Cerebellar nuclear complex (tissue), 1 donor: Measurements from ENCODE around the gene CDC26.
"Not testable (repeated sequence)": the region's sequence is repeated elsewhere in the genome, so short reads cannot be mapped to it uniquely, and the experiment has no call there.

Source experiments
- DNase-seq, 2 experiments: peaks; one replicate each; lab custom pipeline; 2025; lab: John Stamatoyannopoulos, UW

The CDC26 gene

GRCh38 chr9:113238202-113238858 is 37.0 kb downstream of the CDC26 start:
- DNase-seq, result no peak

DNA sequence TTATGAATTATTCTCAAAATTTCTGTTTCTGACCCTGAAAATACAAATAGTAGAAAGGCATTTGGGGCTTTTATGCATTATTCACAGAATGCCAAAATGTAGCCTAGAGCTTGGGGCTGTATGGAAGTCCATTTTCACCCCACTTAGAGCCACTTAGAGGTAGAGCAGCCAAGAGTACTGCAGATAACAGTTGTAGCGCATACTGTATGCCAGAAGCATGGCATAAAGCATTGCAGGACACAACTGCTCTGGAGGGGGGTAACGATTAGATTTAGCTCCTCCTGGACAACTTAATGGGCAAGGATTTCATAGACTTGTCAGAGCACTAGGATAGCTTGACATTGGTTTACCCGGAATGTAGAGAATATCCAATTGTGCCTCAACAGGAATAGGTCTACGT is 38.3 kb downstream of the CDC26 start:
- no peak for DNase-seq

- not testable (repeated sequence) for DNase-seq
Observed at GRCh38 chr9:113235701-113236255, 39.6 kb downstream of the CDC26 start.

- DNase-seq, result no peak
Observed at GRCh38 chr9:113231701-113232100, 43.7 kb downstream of the CDC26 start.

- no peak for DNase-seq
Observed at GRCh38 chr9:113228130-113228665, 47.2 kb downstream of the CDC26 start.

GRCh38 chr9:113227436-113227835 is 47.9 kb downstream of the CDC26 start:
- no peak for DNase-seq

DNA sequence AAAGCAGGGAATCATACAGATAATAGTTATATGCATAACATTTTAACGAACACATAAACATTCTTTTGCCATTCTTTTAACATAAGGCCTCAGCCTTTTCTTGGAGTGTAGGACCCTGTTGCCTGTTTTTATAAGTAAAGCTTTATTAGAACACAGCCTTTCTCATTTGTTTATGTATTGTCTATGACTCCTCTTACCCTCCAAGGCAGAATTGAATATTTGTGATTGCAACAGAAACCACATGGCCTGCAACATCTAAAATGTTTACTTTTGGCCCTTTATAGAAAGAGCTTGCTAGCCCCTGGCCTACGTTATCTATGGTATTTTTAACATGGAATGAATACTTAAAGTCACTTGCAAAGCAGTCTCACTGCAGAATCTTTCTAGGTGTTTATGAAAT is 51.4 kb downstream of the CDC26 start:
- no peak for DNase-seq

DNA sequence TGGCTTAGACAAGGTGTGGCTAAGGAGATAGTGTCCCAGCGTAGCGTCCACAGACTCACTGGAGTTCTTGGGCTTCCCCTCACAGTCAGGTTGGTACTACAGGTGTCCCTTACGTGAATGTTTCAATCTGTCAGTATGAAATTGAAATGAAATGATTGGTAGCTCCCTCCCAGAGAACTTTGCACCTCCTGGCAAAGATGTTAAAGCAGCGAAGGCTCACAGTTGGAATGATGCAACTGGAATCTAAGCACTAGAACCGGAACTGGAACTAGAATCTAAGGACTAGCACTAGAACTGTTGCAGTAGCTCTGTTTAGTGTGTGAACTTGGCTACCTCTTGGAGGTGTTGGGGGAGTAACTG is 52.9 kb downstream of the CDC26 start:
- no peak for DNase-seq

DNA sequence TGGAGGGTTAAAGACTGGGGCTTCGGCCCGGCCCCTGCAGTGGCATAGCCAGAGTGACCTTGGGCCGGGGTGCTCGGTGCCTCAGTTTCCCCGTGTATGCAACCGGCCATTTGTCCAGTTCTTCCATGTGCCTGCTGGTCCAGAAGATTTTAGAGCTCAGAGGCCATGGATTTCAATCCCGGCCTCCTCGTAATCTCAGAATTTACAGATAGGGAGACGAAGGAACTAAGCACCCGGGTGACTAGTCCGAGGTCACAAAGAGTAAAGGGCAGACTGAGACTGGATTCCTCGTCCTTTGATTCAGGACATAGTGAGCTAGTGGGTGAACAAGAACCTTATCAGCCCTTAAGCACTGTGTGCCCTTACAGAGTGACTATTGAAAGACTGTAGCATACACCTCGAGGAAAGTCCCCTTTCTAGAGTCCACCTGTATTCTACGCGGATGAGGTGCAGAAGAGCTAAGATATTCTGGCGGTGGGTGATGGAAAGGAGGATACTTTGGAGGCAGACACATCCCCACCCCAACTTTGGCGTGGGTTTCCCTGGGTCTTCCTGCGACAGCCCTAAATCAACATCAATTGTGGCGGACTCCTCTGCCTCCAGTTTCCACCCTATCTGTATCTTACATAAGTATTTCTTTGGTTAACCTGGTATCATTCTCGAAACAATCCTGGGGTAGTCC is 53.4 kb downstream of the CDC26 start:
- DNase-seq, result no peak

GRCh38 chr9:113221003-113221799 is 54.2 kb downstream of the CDC26 start, which contains the start of the genes FKBP15 and SLC31A1:
TSS of gene FKBP15 (minus strand) at chr9:113221277. CDS start at chr9:113221243, 34 bp downstream.
TSS of gene SLC31A1 (plus strand) at chr9:113221544. CDS start at chr9:113256149, 34,605 bp downstream.
- peak; percentile 91 to 93 for DNase-seq

DNA sequence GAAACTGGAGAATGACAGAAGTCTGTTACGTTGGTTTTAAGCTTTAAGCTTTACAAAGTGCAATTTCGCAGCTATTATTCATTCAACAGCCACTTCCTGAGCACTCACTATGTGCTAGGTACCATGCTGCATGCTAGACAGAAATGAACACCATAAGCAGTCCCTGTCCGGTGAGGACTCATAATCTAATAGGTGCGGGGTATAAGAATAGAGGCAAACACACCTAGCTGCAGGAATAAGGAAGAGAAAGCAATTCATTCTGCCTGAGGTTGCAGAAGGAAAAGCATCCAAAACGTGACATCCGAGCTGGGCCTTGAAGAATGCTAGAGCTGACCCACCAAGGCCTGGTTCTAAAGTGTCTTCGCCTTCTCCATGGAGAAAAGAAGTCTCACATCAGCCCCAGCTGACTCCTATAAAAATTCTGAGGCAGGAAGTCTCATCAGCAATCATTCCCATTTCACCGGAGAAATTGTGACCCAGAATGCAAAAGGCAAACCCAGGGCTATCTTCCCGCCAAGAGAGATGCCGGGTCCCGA is 54.8 kb downstream of the CDC26 start:
- DNase-seq, result no peak

DNA sequence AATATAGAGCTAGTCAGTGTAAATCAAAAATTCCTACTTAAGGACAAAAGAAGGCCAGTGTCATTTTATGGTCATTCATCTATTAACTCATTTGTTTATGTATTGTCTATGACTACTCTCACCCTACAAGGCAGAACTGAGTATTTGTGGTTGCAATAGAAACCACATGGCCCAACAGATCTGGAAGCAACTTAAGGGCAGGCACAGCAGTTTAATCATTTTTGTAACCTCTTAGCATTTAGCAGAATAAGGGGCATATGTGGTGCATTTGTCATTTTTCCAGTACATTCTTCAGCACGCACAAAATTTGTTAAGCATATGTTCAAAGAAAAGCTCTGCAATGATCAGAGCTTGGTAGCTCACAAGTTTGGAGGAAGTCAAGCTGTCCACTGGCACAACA is 55.4 kb downstream of the CDC26 start:
- DNase-seq, result no peak

- DNase-seq, result no peak
Observed at GRCh38 chr9:113219186-113219936, 56.0 kb downstream of the CDC26 start.
